ENCODE results near the gene NUP214.

- no peak for TF ChIP-seq CTCF (IDR thresholded peaks at IDR 0.05)
- no peak for TF ChIP-seq POLR2A (IDR thresholded peaks at IDR 0.05)
Measured at GRCh38 chr9:131277910-131278701, 152.7 kb downstream of the NUP214 start.

Measured in breast epithelium (tissue), 3 donors.